SU-DHL-6 (cell line): ENCODE measurements around the gene CEACAM21.

Experiments
- CTCF ChIP-seq: fragments of 200-600 bp; sonication (generic); IDR thresholded peaks from one replicate; pipeline ENCODE4 v1.5.1; 2017; ENCODE audit warnings: antibody characterized with exemption, mild to moderate bottlenecking, low read length, moderate library complexity; ENCODE audit not compliant: insufficient read depth, poor library complexity, severe bottlenecking
- EZH2phosphoT487 ChIP-seq: fragments of 200-600 bp; sonication (generic), shearing (Covaris generic); conservative IDR thresholded peaks from 2 replicates; pipeline ENCODE4 v1.6.1; 2018; ENCODE audit warnings: mild to moderate bottlenecking, antibody characterized with exemption, low read length, moderate library complexity, mixed read lengths

GRCh38 chr19:41586064-41586463 is 10.1 kb downstream of the CEACAM21 start:
- TF ChIP-seq CTCF, result no peak
- TF ChIP-seq EZH2phosphoT487, result no peak
